NCI-H2029 (cell line): ENCODE data around the gene CHRNB4.
"Not testable (repeated sequence)": the region's sequence is repeated elsewhere in the genome, so short reads cannot be mapped to it uniquely, and the experiment has no call there.

Source experiments
- DNase-seq: peaks from one replicate; lab custom pipeline; 2025; lab: John Stamatoyannopoulos, UW

The CHRNB4 gene

GRCh38 chr15:78615151-78615589 is 25.8 kb downstream of the CHRNB4 start:
- no peak for DNase-seq

DNA sequence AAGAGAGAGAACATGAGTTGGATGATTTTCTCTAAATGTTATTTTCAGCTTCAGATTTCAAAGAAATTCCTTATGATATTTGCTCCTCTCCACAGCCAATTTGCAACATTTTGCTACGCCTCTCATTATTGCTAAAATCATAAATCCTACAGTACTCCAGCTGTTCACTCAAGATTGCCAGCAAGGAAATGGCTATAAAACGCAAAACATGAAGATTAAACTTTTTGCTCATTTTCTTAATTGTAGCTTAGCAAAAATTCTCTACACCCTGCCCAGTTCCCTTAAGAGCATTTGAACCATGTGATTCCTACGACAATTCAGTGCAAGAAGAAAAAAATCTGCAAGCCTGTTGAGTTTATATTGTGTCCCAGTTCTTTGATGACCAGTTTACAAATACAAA is 27.0 kb downstream of the CHRNB4 start:
- no peak for DNase-seq

- not testable (repeated sequence) for DNase-seq
Observed at GRCh38 chr15:78609551-78609950, 31.5 kb downstream of the CHRNB4 start.

DNA sequence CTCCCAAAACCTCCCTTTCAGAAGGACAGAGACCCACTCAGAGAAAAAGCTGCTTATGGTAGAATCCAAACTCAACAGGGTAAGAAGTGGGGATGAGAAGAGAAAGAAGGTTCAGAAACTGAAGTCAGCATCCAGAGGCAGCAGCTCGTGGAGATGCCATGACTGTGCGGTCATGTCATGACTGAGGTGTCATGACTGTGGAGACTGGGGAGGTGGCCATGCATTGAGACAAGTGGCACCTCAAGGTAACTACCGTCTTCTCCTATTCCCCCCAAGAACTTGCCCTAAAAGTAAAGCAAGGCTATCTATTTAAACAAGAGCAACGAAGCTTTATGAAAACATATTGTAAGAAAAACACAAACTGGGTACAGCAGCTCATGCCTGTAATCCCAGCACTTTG is 35.3 kb downstream of the CHRNB4 start:
- no peak for DNase-seq

- no peak for DNase-seq
Observed at GRCh38 chr15:78605201-78605600, 35.8 kb downstream of the CHRNB4 start.

DNA sequence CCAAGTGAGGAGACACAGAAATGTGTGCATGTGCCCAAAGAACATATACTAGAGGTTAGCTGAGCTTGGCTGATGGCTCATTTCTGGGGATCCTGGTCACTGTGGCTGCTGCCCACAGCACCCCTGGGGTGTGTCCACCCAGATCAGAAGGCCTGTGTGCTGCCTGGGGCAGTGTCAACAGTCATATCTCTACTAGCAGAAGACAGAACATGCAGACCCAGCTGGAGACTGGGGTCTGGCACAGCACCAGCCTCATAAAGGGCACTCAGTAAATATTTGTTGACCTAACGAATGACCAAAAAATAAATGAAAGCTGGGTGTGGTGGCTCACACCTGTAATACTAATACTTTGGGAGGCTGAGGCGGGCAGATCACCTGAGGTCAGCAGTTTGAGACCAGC is 36.6 kb downstream of the CHRNB4 start:
- DNase-seq = no peak

DNA sequence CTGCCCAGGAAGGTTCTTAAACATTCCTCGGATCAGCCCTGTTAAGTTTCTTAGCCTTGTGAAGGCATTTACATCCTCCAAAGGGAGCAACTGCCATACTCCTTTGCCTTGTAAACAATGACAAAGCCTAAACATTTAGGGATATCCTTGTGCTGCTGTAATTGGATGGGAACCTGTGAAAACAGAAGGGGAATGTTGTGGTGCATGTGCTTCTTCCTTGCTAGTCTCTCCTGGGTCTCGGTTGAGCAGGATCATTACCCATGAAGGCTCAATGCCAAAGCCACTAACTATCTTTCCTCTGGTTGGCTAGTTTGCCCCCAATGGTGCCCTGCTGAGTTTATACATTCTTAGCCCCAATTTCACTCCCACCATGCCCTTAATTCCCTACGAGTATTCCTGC is 37.5 kb downstream of the CHRNB4 start:
- no peak for DNase-seq

DNA sequence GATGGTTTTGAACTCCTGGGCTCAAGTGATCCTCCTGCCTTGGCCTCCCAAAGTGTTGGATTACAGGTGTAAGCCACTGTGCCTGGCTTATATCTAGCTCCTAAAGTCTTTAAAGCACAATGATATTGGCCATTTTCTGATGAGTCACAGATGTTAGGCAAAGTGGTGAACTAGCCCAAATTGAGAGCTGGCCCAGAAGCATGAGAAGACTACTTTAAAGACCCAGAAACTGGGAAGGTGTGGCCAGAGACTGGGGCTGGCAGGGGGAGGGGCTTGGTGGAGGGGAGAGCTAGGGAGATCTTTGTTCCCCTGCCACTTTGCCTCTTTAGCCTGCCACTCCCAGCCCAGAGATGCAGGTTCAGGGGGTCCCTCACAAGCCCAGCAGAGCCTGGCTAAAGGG is 41.8 kb downstream of the CHRNB4 start:
- DNase-seq = no peak

DNA sequence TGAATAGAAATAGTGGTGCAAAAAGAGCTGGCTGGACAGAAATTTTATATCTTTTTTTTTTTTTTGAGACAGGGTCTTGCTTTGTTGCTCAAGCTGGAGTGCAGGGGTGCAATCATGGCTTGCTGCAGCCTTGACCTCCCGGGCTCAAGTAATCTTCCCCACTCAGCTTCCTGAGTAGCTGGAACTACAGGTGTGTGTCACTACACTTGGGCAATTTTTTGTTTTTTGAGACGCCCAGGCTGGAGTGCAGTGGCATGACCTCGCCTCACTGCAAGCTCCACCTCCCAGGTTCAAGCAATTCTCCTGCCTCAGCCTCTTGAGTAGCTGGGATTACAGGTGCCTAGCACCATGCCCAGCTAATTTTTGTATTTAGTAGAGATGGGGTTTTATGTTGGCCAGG is 42.7 kb downstream of the CHRNB4 start:
- DNase-seq = no peak

DNA sequence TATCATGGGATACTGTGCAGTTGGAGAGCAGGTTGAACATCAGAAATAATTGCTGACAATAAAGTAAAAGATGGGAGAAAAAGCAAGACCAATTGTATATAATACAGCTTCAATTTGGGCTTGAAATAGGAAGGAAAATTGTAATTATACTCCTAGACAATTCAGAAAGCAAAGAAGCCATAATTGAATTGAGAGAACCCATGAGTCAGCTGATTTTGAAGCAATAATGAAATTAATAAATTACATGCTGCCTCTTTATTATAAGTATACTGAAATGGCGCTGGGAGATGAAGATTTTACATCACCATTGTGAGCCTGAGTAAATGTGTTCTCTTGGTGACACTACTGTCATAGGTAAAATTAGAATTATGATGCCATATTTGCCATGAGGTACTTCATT is 43.4 kb downstream of the CHRNB4 start:
- no peak for DNase-seq

DNA sequence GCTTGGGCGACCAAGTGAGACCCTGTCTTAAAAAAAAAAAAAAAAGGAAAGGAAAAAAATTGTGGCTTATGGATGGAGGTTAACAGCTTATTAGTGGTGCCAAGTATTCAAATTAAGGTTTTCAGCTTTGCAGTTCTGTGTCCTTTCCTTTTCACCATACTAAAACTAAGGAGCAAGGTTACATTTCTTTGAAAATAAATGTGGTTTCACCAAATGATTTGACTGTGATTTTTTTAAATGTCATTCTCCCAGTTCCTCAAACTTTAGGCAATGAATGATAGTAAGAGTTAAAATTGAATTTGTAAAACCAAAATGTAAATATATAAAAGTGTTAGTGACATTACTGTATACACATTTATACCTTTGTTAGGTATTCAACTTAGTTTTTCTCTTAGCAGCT is 66.1 kb downstream of the CHRNB4 start:
- DNase-seq = no peak
